Lower lobe of right lung (tissue), 2 donors: ENCODE results near the gene UTP4. TPM values are rescaled to one million over a fixed set of nuclear protein-coding genes. Genes with fewer than 3 reads are reported as not detected.
A peak's percentile ranks its signal among the peaks of the same experiment; 100 is the strongest.
"Not testable (repeated sequence)": the region's sequence is repeated elsewhere in the genome, so short reads cannot be mapped to it uniquely, and the experiment has no call there.

Experiments
- ATAC-seq, 2 donors: fragments of 200-7000 bp; cut with Tn5 transposase; one replicate each; pipeline ENCODE4 v1.9.1; 2020 to 2022; ENCODE audit warnings: mild to moderate bottlenecking in 2 of 2, moderate library complexity in 2 of 2
- DNase-seq: peaks from one replicate; pipeline ENCODE4 v3.0.0-alpha.2; 2020
- H3K27ac ChIP-seq: fragments of 200-600 bp; one replicate; pipeline ENCODE4 v1.8.0; 2022
- H3K27me3 ChIP-seq: fragments of 200-600 bp; one replicate; pipeline ENCODE4 v1.8.0; 2022; ENCODE audit warnings: low read depth
- H3K36me3 ChIP-seq: fragments of 200-600 bp; one replicate; pipeline ENCODE4 v1.8.0; 2022; ENCODE audit warnings: mild to moderate bottlenecking
- H3K4me1 ChIP-seq: fragments of 200-600 bp; one replicate; pipeline ENCODE4 v1.8.0; 2022
- H3K4me3 ChIP-seq: fragments of 200-600 bp; one replicate; pipeline ENCODE4 v1.8.0; 2022; ENCODE audit warnings: mild to moderate bottlenecking
- H3K9me3 ChIP-seq: fragments of 200-600 bp; one replicate; pipeline ENCODE4 v1.8.0; 2022
- CTCF ChIP-seq: fragments of 200-600 bp; IDR thresholded peaks from one replicate; pipeline ENCODE4 v1.8.0; 2022; ENCODE audit warnings: antibody characterized with exemption, mild to moderate bottlenecking
- intact Hi-C: fragments of 100-400 bp; cut with DNase I; formaldehyde crosslinking; loops from one replicate; pipeline ENCODE4 v1.11.0; 2022
- total RNA-seq: library from RNA; stranded (reverse); fragmentation: NEBNext Ultra II Directional; extraction: Animal tissue kit (Norgen Biotek cat#: 25700); gene quantifications from one replicate; pipeline ENCODE4 v1.2.1, GENCODE V29; 2021
- donor health status: DM: no; HTN: yes; CAD: no; lungs with severe emphysema.

Gene UTP4
- total RNA-seq, 1 donor from 2014 or later = 26.4 TPM

DNA sequence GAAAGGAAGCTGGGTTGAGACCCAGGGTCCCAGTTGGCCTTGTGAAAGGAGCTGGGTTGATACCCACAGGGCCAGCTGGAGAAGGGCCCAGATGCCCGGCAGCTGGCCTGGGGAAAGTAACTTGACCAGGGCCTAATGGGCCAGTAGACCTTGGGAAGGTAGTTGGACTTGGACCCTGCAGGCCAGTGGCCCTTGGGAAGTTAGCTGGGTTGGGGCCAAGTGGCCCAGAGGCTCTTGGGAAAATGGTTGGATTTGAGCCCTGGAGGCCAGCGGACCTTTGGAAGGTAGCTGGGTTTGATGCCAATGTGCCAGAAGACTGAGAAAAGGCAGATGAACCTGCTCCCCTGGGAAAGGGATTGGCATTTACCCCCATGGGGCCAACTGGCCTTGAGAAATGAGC is 13.5 kb upstream of the UTP4 start:
- DNase-seq (no peak), ATAC-seq (no peak)
- TF ChIP-seq CTCF = no peak
- Histone ChIP-seq H3K9me3 (no peaks in the 10 kb centered on the region), H3K4me1 (peaks cover 13% of the 10 kb centered on the region), H3K4me3 (no peak overlapping the region), H3K36me3 (peaks cover 73% of the 10 kb centered on the region), H3K27ac (no peak overlapping the region), H3K27me3 (no peaks in the 10 kb centered on the region)
- intact Hi-C loops = no loop called here

- Histone ChIP-seq H3K27ac (no peak overlapping the region), H3K36me3 (peaks cover 72% of the 10 kb centered on the region), H3K27me3 (no peaks in the 10 kb centered on the region), H3K4me1 (peaks cover 13% of the 10 kb centered on the region), H3K4me3 (no peak overlapping the region), H3K9me3 (no peaks in the 10 kb centered on the region)
- no peak for TF ChIP-seq CTCF
- ATAC-seq (peak in 1 of 2 donors; percentile 15), DNase-seq (no peak)
- intact Hi-C loops = no loop called here
Measured at GRCh38 chr16:69119536-69119935, 12.9 kb upstream of the UTP4 start.

- ATAC-seq = no peak
- Histone ChIP-seq H3K9me3 (no peaks in the 10 kb centered on the region), H3K36me3 (peaks cover 69% of the 10 kb centered on the region), H3K27me3 (no peaks in the 10 kb centered on the region), H3K4me1 (peaks cover 13% of the 10 kb centered on the region), H3K4me3 (no peak overlapping the region), H3K27ac (no peak overlapping the region)
- intact Hi-C loops = no loop called here
- TF ChIP-seq CTCF = no peak
- no peak for DNase-seq
Measured at GRCh38 chr16:69120096-69120664, 12.3 kb upstream of the UTP4 start.

- intact Hi-C loops = no loop called here
- DNase-seq (no peak), ATAC-seq (peak; percentile 46 to 64)
- H3K27ac ChIP-seq = no peak overlapping the region
- no peak overlapping the region for H3K4me3 ChIP-seq
- TF ChIP-seq CTCF = peak; percentile 70
- H3K36me3 ChIP-seq = peaks cover 54% of the 10 kb centered on the region
- no peaks in the 10 kb centered on the region for H3K27me3 ChIP-seq
- peaks cover 4% of the 10 kb centered on the region for H3K4me1 ChIP-seq
- H3K9me3 ChIP-seq = no peaks in the 10 kb centered on the region
Measured at GRCh38 chr16:69123910-69124309, 8.5 kb upstream of the UTP4 start.

DNA sequence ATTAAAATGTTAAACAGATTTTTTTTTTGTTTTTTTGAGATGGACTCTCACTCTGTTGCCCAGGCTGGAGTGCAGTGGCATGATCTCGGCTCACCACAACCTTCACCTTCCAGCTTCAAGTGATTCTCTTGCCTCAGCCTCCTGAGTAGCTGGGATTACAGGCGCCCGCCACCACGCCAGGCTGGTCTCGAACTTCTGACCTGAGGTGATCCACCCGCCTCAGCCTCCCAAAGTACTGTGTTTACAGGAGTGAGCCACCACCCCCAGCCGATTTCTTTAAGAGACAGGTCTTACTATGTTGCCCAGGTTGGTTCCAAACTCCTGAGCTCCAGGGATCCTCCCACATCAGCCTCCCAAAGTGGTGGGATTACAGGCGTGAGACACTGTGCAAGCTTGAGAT is 8.0 kb upstream of the UTP4 start:
- H3K27me3 ChIP-seq, H3K4me1 ChIP-seq, H3K27ac ChIP-seq, H3K4me3 ChIP-seq, ATAC-seq, intact Hi-C loops, DNase-seq, H3K9me3 ChIP-seq: not testable (repeated sequence)
- peaks cover 49% of the 10 kb centered on the region for H3K36me3 ChIP-seq

GRCh38 chr16:69124961-69125360 is 7.5 kb upstream of the UTP4 start:
- H3K4me1 ChIP-seq, H3K27me3 ChIP-seq, H3K27ac ChIP-seq, H3K9me3 ChIP-seq, intact Hi-C loops, ATAC-seq, H3K4me3 ChIP-seq, DNase-seq: not testable (repeated sequence)
- H3K36me3 ChIP-seq = peaks cover 44% of the 10 kb centered on the region

- ATAC-seq (no peak), DNase-seq (no peak)
- intact Hi-C loops = no loop called here
- Histone ChIP-seq H3K27ac (no peak overlapping the region), H3K36me3 (peaks cover 31% of the 10 kb centered on the region), H3K9me3 (no peaks in the 10 kb centered on the region), H3K27me3 (no peaks in the 10 kb centered on the region), H3K4me3 (no peak overlapping the region), H3K4me1 (peaks cover 16% of the 10 kb centered on the region)
- no peak for TF ChIP-seq CTCF
Measured at GRCh38 chr16:69126221-69126620, 6.2 kb upstream of the UTP4 start.

- H3K4me3 ChIP-seq, intact Hi-C loops, DNase-seq, H3K27me3 ChIP-seq, ATAC-seq, H3K27ac ChIP-seq, H3K9me3 ChIP-seq: not testable (repeated sequence)
- H3K36me3 ChIP-seq = peaks cover 30% of the 10 kb centered on the region
- H3K4me1 ChIP-seq = peaks cover 17% of the 10 kb centered on the region
Measured at GRCh38 chr16:69126801-69127200, 5.6 kb upstream of the UTP4 start.
